ENCODE measurements around the gene CFAP221.

The CFAP221 gene

DNA sequence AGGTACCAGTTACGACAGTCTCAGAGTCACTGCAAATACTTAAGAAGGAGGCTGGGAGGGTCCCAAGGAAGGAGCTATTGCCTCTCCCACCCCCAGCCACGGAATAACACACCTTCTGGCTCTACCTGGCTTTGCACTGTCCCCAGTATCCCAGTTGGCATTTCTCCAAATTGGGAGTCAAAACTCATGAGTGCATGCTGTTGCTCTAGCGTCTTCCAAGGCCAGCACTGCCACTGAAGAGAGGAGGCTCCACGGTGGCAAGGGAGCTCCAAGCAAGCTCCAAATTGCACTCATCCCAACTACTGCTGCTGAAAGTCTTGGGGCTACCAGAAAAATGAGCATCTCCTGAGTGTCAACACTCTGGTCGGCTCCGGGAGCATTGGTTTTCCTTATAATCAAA is 21.6 kb upstream of the CFAP221 start:
- H3K4me3 ChIP-seq (ENCODE audit: low read length), result no peak overlapping the region
- TF ChIP-seq, protein P1, sequence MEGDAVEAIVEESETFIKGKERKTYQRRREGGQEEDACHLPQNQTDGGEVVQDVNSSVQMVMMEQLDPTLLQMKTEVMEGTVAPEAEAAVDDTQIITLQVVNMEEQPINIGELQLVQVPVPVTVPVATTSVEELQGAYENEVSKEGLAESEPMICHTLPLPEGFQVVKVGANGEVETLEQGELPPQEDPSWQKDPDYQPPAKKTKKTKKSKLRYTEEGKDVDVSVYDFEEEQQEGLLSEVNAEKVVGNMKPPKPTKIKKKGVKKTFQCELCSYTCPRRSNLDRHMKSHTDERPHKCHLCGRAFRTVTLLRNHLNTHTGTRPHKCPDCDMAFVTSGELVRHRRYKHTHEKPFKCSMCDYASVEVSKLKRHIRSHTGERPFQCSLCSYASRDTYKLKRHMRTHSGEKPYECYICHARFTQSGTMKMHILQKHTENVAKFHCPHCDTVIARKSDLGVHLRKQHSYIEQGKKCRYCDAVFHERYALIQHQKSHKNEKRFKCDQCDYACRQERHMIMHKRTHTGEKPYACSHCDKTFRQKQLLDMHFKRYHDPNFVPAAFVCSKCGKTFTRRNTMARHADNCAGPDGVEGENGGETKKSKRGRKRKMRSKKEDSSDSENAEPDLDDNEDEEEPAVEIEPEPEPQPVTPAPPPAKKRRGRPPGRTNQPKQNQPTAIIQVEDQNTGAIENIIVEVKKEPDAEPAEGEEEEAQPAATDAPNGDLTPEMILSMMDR (conservative IDR thresholded peaks at IDR 0.05; ENCODE audit: low read depth, low read length), result no peak
- DNase-seq (ENCODE audit: low read depth), result no peak

DNA sequence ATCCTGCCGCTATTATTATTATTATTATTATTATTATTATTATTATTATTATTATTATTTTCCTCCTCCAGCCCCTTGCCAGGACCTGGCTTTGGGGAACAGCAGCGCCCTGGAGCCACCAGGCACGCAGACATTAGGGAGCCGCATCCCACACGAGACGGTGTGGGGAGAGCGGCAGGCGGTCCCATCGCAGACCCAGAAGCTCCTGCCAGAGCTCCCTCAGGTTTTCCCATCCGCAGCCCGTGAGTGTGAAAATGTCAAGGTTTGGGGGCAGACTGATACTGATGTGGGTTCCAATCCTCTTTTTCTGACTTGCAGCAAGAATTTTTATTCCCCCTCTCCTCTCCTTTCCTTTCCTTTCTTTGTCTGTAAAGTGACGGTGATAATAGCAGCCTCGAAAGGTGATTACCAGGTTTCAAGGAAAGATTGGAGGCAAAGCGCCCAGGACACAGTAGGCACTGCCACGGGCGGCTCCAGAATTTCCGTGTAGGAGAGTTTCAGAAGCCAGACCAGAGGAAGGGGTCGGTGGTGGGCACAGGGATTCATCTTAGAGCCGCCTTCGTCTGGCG is 20.8 kb upstream of the CFAP221 start:
- TF ChIP-seq, protein P1 (conservative IDR thresholded peaks at IDR 0.05; ENCODE audit: low read depth, low read length), result no peak
- no peak overlapping the region for H3K4me3 ChIP-seq (ENCODE audit: low read length)
- DNase-seq (ENCODE audit: low read depth), result no peak

DNA sequence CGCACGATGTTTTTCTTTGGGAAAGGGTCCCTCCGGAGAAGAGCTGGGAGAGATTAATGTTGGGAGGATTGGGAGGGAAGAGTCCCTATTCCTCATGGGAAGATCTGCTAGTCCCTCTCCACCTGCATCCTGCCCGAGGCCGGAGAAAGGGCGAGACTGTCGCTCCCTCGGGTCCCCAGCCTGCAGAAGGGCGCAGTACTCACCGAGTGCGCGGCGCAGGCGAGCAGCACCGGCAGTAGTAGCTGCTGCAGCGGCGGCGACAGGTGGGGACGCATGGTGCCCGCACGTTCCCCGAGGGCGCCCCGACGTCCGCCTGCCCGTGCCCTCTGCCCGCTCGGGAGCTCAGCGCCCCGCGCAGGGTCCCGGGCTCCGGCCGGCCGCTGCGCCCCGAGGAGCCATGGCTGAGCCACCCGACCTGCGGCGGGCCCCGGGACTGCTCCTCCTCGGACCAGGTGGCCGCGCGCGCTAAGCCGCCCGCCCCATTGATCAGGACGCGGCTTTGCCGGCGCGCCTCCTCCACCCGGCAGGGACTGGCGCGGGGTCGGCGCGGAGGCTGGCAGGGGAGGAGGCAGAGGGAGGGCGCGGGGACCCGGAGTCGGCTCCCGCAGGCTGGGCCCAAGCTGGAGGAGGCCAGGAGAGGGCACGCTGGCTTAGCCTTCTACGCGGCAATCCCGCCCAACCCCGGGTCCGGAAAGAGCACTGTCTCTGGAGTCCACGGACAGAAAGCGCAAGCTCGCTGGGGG is 20.1 kb upstream of the CFAP221 start, which contains the start of gene SCTR:
SCTR (minus strand) TSS at position 532 of the 743 bp plus-strand sequence; CDS start at position 275, 257 bp downstream.
- no peak for DNase-seq (ENCODE audit: low read depth)
- TF ChIP-seq, protein P1 (conservative IDR thresholded peaks at IDR 0.05; ENCODE audit: low read depth, low read length), result no peak
- no peak within 1 kb of the TSS for H3K4me3 ChIP-seq (ENCODE audit: low read length)

DNA sequence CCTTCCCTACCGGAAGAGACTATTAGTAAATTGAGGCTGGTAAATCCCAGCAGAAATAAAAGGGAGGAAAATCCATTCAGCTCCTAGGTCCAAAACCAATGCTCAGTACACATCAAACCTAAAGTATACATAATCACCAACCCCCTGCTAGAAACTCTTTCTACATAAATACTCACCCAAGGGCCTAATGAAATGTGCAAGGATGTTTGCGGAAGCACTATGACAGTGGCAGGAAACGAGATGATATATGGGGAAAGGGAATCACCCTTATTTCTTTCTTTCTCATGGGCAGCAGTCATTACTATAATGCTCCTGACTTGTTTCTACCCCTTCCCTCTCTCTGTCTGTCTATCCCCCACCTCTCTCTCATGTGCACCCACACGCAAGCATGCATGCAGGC is 18.6 kb upstream of the CFAP221 start:
- TF ChIP-seq, protein P1 (conservative IDR thresholded peaks at IDR 0.05; ENCODE audit: low read depth, low read length), result no peak
- DNase-seq (ENCODE audit: low read depth), result no peak
- no peak overlapping the region for H3K4me3 ChIP-seq (ENCODE audit: low read length)

DNA sequence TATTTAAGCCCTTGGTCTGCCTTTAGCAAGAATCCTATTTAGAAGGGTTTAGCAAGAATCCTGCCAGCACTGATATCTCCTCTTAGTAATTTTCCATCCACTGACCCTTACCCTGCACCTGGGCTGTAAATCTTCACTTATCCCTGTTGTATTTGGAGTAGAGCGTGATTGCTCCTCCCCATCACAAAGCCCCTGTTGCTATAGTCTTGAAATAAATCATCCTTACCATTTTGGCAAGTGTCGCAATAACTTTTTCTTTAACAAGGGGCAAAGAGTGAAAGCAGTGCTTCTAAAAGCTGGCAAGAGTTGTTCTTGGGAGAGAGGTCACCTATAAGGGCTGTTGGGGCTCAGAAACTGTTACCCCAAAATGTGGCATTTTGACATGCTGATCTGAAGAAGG is 16.2 kb upstream of the CFAP221 start:
- H3K4me3 ChIP-seq (ENCODE audit: low read length), result no peak overlapping the region
- TF ChIP-seq, protein P1 (conservative IDR thresholded peaks at IDR 0.05; ENCODE audit: low read depth, low read length), result no peak
- no peak for DNase-seq (ENCODE audit: low read depth)

DNA sequence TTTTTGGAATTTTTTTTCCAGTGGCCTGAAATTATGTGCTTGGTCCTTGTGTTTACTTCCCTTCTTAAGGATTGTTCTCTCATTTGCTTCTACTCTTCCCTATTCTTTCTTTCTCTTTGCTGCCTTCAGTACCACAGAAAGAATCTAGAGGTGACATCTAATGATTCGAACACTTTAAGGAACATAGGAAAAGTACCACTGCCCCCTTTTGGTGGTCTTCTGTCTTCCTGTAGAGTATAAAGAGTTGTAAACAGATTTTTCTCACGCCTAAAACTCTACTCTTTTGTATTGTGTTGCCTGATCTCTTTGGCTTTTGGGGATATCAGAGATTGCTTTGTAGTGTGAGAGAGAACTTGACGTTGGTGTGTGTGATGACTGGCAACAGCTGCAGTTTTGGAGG is 13.0 kb upstream of the CFAP221 start:
- TF ChIP-seq, protein P1 (conservative IDR thresholded peaks at IDR 0.05; ENCODE audit: low read depth, low read length), result peak; percentile 44
- H3K4me3 ChIP-seq (ENCODE audit: low read length), result no peak overlapping the region
- DNase-seq (ENCODE audit: low read depth), result no peak

DNA sequence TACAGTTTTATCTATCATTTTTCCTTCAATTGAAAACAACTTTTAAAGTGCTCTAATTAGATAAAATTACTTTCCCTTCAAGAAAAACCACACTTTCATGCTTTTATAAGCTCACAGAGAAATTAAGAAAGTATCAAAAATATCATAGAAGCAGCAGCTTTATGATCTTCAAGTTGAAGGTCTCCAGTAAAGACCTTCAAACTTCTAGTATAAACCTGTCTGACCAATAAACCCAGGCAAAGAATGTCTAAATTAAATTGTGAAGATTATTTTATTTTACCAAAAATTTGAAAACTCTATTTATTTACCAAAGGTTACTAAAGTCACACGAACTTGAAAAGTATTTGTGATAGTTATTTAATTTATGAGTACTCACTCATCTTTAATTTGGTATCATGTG is 10.7 kb upstream of the CFAP221 start:
- H3K4me3 ChIP-seq (ENCODE audit: low read length), result no peak overlapping the region
- TF ChIP-seq, protein P1 (conservative IDR thresholded peaks at IDR 0.05; ENCODE audit: low read depth, low read length), result no peak
- no peak for DNase-seq (ENCODE audit: low read depth)
